ENCODE results near the gene SLC7A6. TPM values are rescaled to one million over a fixed set of nuclear protein-coding genes. Genes with fewer than 3 reads are reported as not detected.

The SLC7A6 gene
- total RNA-seq, 1 experiment from 2014 or later = 28.5 TPM

DNA sequence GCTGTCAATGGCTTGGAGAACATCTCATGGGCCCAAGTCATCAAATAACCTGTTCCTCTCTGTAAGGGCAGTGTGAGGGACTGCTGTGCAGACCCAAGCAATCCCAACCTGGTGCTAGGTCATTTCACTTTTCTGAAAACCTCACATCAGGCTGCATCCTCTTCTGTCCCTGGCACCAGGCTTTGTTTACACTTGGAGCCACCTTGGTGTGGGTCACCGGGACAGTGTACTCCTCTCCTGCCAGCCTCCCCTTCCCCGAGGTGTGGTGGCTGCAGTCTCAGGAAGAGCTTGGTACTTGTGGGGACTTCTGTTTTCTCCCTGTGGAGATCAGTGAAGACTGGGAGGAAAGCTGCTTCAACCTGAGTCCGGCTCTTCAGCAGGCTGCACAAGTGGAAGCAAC, 34.0 kb downstream of the SLC7A6 start:
- Histone ChIP-seq H3K4me3 (replicated peaks in 1 of 2; ENCODE audit: low read depth in 1 of 2, low read length in 2 of 2) (no peak overlapping the region), H3K79me2 (ENCODE audit: insufficient read depth, low read length) (peaks cover 7% of the 10 kb centered on the region; the same call in 1 of the 2 replicates), H3K4me2 (ENCODE audit: low read length) (no peak overlapping the region), H3K9ac (ENCODE audit: low read length) (no peak overlapping the region), H3K9me2 (ENCODE audit: insufficient read depth) (no peaks in the 10 kb centered on the region), H3K4me1 (ENCODE audit: control insufficient read depth in 1 of 2, insufficient read depth in 2 of 2, low read length in 2 of 2) (no peaks in the 10 kb centered on the region), H4K20me1 (ENCODE audit: insufficient read depth) (no peaks in the 10 kb centered on the region), H3K27me3 (ENCODE audit: insufficient read depth, low read length) (no peaks in the 10 kb centered on the region), H3K27ac (ENCODE audit: low read depth, low read length) (0 out of 2 replicates have a peak overlapping the region, but pooled peaks have one; percentile 10), H2AFZ (ENCODE audit: low read depth, low read length, poor library complexity, severe bottlenecking) (no peak overlapping the region), H3K36me3 (ENCODE audit: control insufficient read depth in 1 of 2, insufficient read depth in 2 of 2, low read length in 2 of 2) (peaks cover 32 to 72% of the 10 kb centered on the region in 2 experiments), H3K9me3 (ENCODE audit: control insufficient read depth in 1 of 2, insufficient read depth in 1 of 2, low read depth in 1 of 2, low read length in 2 of 2) (no peaks in the 10 kb centered on the region)
- POLR2A ChIA-PET = no interaction called here
- RAD21 ChIA-PET (ENCODE audit: low non-redundant PET in 1 of 2, low total read pairs in 2 of 2, uncharacterized antibody in 2 of 2, unreplicated experiment in 2 of 2) = no interaction called here
- intact Hi-C loops (cut with micrococcal nuclease) = no loop called here
- TF ChIP-seq, protein P1, sequence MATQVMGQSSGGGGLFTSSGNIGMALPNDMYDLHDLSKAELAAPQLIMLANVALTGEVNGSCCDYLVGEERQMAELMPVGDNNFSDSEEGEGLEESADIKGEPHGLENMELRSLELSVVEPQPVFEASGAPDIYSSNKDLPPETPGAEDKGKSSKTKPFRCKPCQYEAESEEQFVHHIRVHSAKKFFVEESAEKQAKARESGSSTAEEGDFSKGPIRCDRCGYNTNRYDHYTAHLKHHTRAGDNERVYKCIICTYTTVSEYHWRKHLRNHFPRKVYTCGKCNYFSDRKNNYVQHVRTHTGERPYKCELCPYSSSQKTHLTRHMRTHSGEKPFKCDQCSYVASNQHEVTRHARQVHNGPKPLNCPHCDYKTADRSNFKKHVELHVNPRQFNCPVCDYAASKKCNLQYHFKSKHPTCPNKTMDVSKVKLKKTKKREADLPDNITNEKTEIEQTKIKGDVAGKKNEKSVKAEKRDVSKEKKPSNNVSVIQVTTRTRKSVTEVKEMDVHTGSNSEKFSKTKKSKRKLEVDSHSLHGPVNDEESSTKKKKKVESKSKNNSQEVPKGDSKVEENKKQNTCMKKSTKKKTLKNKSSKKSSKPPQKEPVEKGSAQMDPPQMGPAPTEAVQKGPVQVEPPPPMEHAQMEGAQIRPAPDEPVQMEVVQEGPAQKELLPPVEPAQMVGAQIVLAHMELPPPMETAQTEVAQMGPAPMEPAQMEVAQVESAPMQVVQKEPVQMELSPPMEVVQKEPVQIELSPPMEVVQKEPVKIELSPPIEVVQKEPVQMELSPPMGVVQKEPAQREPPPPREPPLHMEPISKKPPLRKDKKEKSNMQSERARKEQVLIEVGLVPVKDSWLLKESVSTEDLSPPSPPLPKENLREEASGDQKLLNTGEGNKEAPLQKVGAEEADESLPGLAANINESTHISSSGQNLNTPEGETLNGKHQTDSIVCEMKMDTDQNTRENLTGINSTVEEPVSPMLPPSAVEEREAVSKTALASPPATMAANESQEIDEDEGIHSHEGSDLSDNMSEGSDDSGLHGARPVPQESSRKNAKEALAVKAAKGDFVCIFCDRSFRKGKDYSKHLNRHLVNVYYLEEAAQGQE (IDR thresholded peaks at IDR 0.05; ENCODE audit: low read depth) = no peak
- TF ChIP-seq ZFX (IDR thresholded peaks at IDR 0.05) = no peak
- TF ChIP-seq EZH2phosphoT487 (IDR thresholded peaks at IDR 0.05; ENCODE audit: borderline replicate concordance) = no peak
- no peak for TF ChIP-seq EZH2 (IDR thresholded peaks at IDR 0.05)
- TF ChIP-seq POLR2A (IDR thresholded peaks at IDR 0.05; ENCODE audit: borderline replicate concordance, extremely low read depth, insufficient read depth, insufficient read length) = no peak
- TF ChIP-seq CBX3 (IDR thresholded peaks at IDR 0.05; ENCODE audit: low read depth) = no peak
- TF ChIP-seq SRF (IDR thresholded peaks at IDR 0.05; ENCODE audit: low read depth) = no peak
- no peak for TF ChIP-seq TCF7L2 (IDR thresholded peaks at IDR 0.05; ENCODE audit: borderline replicate concordance, extremely low read depth, insufficient read depth, insufficient read length)
- TF ChIP-seq FOSL1 (IDR thresholded peaks at IDR 0.05; ENCODE audit: low read depth) = no peak
- TF ChIP-seq, protein P2, sequence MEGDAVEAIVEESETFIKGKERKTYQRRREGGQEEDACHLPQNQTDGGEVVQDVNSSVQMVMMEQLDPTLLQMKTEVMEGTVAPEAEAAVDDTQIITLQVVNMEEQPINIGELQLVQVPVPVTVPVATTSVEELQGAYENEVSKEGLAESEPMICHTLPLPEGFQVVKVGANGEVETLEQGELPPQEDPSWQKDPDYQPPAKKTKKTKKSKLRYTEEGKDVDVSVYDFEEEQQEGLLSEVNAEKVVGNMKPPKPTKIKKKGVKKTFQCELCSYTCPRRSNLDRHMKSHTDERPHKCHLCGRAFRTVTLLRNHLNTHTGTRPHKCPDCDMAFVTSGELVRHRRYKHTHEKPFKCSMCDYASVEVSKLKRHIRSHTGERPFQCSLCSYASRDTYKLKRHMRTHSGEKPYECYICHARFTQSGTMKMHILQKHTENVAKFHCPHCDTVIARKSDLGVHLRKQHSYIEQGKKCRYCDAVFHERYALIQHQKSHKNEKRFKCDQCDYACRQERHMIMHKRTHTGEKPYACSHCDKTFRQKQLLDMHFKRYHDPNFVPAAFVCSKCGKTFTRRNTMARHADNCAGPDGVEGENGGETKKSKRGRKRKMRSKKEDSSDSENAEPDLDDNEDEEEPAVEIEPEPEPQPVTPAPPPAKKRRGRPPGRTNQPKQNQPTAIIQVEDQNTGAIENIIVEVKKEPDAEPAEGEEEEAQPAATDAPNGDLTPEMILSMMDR (IDR thresholded peaks at IDR 0.05 in 2 of 3, conservative IDR thresholded peaks at IDR 0.05 in 1 of 3; ENCODE audit: borderline replicate concordance in 1 of 3, insufficient read depth in 1 of 3, low read depth in 2 of 3, low read length in 2 of 3) = no peak
- TF ChIP-seq, protein P3, sequence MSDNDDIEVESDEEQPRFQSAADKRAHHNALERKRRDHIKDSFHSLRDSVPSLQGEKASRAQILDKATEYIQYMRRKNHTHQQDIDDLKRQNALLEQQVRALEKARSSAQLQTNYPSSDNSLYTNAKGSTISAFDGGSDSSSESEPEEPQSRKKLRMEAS (IDR thresholded peaks at IDR 0.05) = no peak
- no peak for TF ChIP-seq YY1 (IDR thresholded peaks at IDR 0.05; ENCODE audit: extremely low read depth, insufficient replicate concordance, low read depth, low read length)
- TF ChIP-seq CEBPB (IDR thresholded peaks at IDR 0.05; ENCODE audit: low read depth) = no peak
- no peak for TF ChIP-seq JUND (IDR thresholded peaks at IDR 0.05)
- TF ChIP-seq SIN3A (IDR thresholded peaks at IDR 0.05; ENCODE audit: low read depth) = no peak
- TF ChIP-seq, protein P4, sequence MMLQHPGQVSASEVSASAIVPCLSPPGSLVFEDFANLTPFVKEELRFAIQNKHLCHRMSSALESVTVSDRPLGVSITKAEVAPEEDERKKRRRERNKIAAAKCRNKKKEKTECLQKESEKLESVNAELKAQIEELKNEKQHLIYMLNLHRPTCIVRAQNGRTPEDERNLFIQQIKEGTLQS (IDR thresholded peaks at IDR 0.05) = no peak
- TF ChIP-seq ELF1 (IDR thresholded peaks at IDR 0.05; ENCODE audit: borderline replicate concordance, low read depth) = no peak
- TF ChIP-seq, protein P5, sequence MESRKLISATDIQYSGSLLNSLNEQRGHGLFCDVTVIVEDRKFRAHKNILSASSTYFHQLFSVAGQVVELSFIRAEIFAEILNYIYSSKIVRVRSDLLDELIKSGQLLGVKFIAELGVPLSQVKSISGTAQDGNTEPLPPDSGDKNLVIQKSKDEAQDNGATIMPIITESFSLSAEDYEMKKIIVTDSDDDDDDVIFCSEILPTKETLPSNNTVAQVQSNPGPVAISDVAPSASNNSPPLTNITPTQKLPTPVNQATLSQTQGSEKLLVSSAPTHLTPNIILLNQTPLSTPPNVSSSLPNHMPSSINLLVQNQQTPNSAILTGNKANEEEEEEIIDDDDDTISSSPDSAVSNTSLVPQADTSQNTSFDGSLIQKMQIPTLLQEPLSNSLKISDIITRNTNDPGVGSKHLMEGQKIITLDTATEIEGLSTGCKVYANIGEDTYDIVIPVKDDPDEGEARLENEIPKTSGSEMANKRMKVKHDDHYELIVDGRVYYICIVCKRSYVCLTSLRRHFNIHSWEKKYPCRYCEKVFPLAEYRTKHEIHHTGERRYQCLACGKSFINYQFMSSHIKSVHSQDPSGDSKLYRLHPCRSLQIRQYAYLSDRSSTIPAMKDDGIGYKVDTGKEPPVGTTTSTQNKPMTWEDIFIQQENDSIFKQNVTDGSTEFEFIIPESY (IDR thresholded peaks at IDR 0.05; ENCODE audit: extremely low read depth, insufficient replicate concordance, low read length) = no peak
- TF ChIP-seq EGR1 (IDR thresholded peaks at IDR 0.05; ENCODE audit: low read depth) = no peak
- no peak for TF ChIP-seq RAD21 (IDR thresholded peaks at IDR 0.05; ENCODE audit: low read depth)
- CTCF ChIA-PET = no interaction called here
- DNase-seq (ENCODE audit: low read depth, low spot score) = no peak
- BruUV-seq (replicated peaks) = no TSS peak
- no peak for ATAC-seq

All from HCT116 (cell line).